Measurements from ENCODE around the gene HTR7.
"Not testable (repeated sequence)": the region's sequence is repeated elsewhere in the genome, so short reads cannot be mapped to it uniquely, and the experiment has no call there.

The HTR7 gene

GRCh38 chr10:90858461-90858968, 676 bp upstream of the HTR7 start:
- no peak for DNase-seq (ENCODE audit: low spot score)

GRCh38 chr10:90856964-90857634, 740 bp downstream of the HTR7 start:
- no peak for DNase-seq (ENCODE audit: low spot score)

GRCh38 chr10:90856261-90856660, 1.6 kb downstream of the HTR7 start:
- no peak for DNase-seq (ENCODE audit: low spot score)

GRCh38 chr10:90855126-90855525, 2.7 kb downstream of the HTR7 start:
- no peak for DNase-seq (ENCODE audit: low spot score)

- no peak for DNase-seq (ENCODE audit: low spot score)
These were observed 7.7 kb downstream of the HTR7 start for GRCh38 chr10:90849956-90850749.

- no peak for DNase-seq (ENCODE audit: low spot score)
These were observed 10.4 kb downstream of the HTR7 start for GRCh38 chr10:90847436-90847835.

- no peak for DNase-seq (ENCODE audit: low spot score)
These were observed 11.1 kb downstream of the HTR7 start for GRCh38 chr10:90846746-90847145.

- DNase-seq (ENCODE audit: low spot score), result no peak
These were observed 12.1 kb downstream of the HTR7 start for GRCh38 chr10:90845726-90846125.

GRCh38 chr10:90842725-90843124, 15.1 kb downstream of the HTR7 start:
- DNase-seq (ENCODE audit: low spot score), result no peak

- no peak for DNase-seq (ENCODE audit: low spot score)
These were observed 20.4 kb downstream of the HTR7 start for GRCh38 chr10:90837486-90837885.

- no peak for DNase-seq (ENCODE audit: low spot score)
These were observed 23.5 kb downstream of the HTR7 start for GRCh38 chr10:90834326-90834725.

GRCh38 chr10:90832111-90832510, 25.7 kb downstream of the HTR7 start:
- DNase-seq (ENCODE audit: low spot score), result no peak

- DNase-seq (ENCODE audit: low spot score), result no peak
These were observed 35.3 kb downstream of the HTR7 start for GRCh38 chr10:90822508-90822907.

GRCh38 chr10:90821864-90822263, 36.0 kb downstream of the HTR7 start:
- not testable (repeated sequence) for DNase-seq (ENCODE audit: low spot score)

- no peak for DNase-seq (ENCODE audit: low spot score)
These were observed 37.9 kb downstream of the HTR7 start for GRCh38 chr10:90819911-90820310.

GRCh38 chr10:90818736-90819135, 39.1 kb downstream of the HTR7 start:
- DNase-seq (ENCODE audit: low spot score), result no peak

GRCh38 chr10:90817128-90817889, 40.5 kb downstream of the HTR7 start:
- DNase-seq (ENCODE audit: low spot score), result no peak

GRCh38 chr10:90816466-90816865, 41.4 kb downstream of the HTR7 start:
- DNase-seq (ENCODE audit: low spot score), result no peak

- no peak for DNase-seq (ENCODE audit: low spot score)
These were observed 44.1 kb downstream of the HTR7 start for GRCh38 chr10:90813594-90814365.

GRCh38 chr10:90807106-90807505, 50.7 kb downstream of the HTR7 start:
- not testable (repeated sequence) for DNase-seq (ENCODE audit: low spot score)

GRCh38 chr10:90806677-90807076, 51.2 kb downstream of the HTR7 start:
- DNase-seq (ENCODE audit: low spot score), result no peak

- DNase-seq (ENCODE audit: low spot score), result no peak
These were observed 52.6 kb downstream of the HTR7 start for GRCh38 chr10:90805206-90805605.

All from hematopoietic multipotent progenitor cell treated with erythropoietin and hydrocortisone succinate and interleukin-3 and kit ligand, for 17 days (in vitro differentiated cells).